HEK293 (cell line): ENCODE results near the gene NELL2.

ENCODE experiments used
- CTCF ChIP-seq: fragments of 450-650 bp; formaldehyde crosslinking; IDR thresholded peaks from 2 replicates; pipeline ENCODE4 v1.5.1; 2016; ENCODE audit warnings: missing biosample characterization, missing genetic modification characterization
- PRDM10 ChIP-seq: fragments of 450-650 bp; formaldehyde crosslinking; IDR thresholded peaks from 2 replicates; pipeline ENCODE4 v1.5.1; 2016; ENCODE audit warnings: missing biosample characterization, missing genetic modification characterization
- ZNF112 ChIP-seq: fragments of 450-650 bp; formaldehyde crosslinking; IDR thresholded peaks from 2 replicates; pipeline ENCODE4 v1.5.0; 2017; ENCODE audit warnings: missing biosample characterization, missing genetic modification characterization
- ZNF501 ChIP-seq: fragments of 450-650 bp; formaldehyde crosslinking; IDR thresholded peaks from 2 replicates; pipeline ENCODE4 v1.5.1; 2016; ENCODE audit warnings: missing biosample characterization, missing genetic modification characterization
- ZNF560 ChIP-seq: fragments of 450-650 bp; formaldehyde crosslinking; IDR thresholded peaks from 2 replicates; pipeline ENCODE4 v1.5.1; 2017; ENCODE audit warnings: missing biosample characterization, missing genetic modification characterization, borderline replicate concordance
- ZNF623 ChIP-seq: fragments of 450-650 bp; formaldehyde crosslinking; IDR thresholded peaks from 2 replicates; pipeline ENCODE4 v1.5.1; 2016; ENCODE audit warnings: missing biosample characterization, missing genetic modification characterization
- ZNF654 ChIP-seq: fragments of 450-650 bp; formaldehyde crosslinking; IDR thresholded peaks from 2 replicates; pipeline ENCODE4 v1.5.1; 2016; ENCODE audit warnings: low read depth, missing biosample characterization, missing genetic modification characterization

- TF ChIP-seq ZNF560 (tag by site-specific recombination) (no peak), CTCF (tag by site-specific recombination) (no peak), ZNF501 (no peak), ZNF623 (tag by site-specific recombination) (no peak), ZNF112 (no peak), ZNF654 (tag by site-specific recombination) (no peak), PRDM10 (no peak)
These were observed 226.4 kb downstream of the NELL2 start for GRCh38 chr12:44649693-44650092.
